ENCODE results near the gene SLC15A5.

SLC15A5 gene

DNA sequence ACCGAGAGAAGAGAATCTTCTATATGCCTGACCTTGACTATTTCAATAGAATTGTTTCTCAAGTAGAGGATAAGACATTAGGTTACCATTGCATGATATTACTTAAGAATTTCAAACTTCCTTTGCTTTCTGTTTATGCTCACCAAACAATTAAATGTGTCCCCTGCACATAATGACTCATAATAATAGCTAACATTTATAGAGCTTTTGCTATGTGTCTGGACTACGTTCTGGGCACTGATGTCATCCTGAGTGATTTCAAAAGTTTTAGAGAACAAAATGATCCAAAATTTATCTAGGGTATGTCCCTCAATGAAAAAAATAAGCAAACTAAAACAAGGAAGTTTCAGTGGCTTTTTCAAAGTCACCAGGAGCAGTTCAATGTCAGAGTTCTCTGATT is 38.8 kb downstream of the SLC15A5 start:
- TF ChIP-seq GATA2 (IDR thresholded peaks at IDR 0.05; ENCODE audit: low read depth, low read length): no peak
- TF ChIP-seq GATA3 (IDR thresholded peaks at IDR 0.05; ENCODE audit: low read depth, low read length): no peak

GRCh38 chr12:16229676-16230075 is 47.8 kb downstream of the SLC15A5 start:
- TF ChIP-seq GATA2 (IDR thresholded peaks at IDR 0.05; ENCODE audit: low read depth, low read length): no peak
- no peak for TF ChIP-seq GATA3 (IDR thresholded peaks at IDR 0.05; ENCODE audit: low read depth, low read length)

GRCh38 chr12:16228067-16228466 is 49.4 kb downstream of the SLC15A5 start:
- TF ChIP-seq GATA2 (IDR thresholded peaks at IDR 0.05; ENCODE audit: low read depth, low read length) (no peak), GATA3 (IDR thresholded peaks at IDR 0.05; ENCODE audit: low read depth, low read length) (no peak)

- TF ChIP-seq GATA2 (IDR thresholded peaks at IDR 0.05; ENCODE audit: low read depth, low read length) (no peak), GATA3 (IDR thresholded peaks at IDR 0.05; ENCODE audit: low read depth, low read length) (no peak)
Observed at GRCh38 chr12:16225692-16226091, 51.8 kb downstream of the SLC15A5 start.

- no peak for TF ChIP-seq GATA2 (IDR thresholded peaks at IDR 0.05; ENCODE audit: low read depth, low read length)
- no peak for TF ChIP-seq GATA3 (IDR thresholded peaks at IDR 0.05; ENCODE audit: low read depth, low read length)
Observed at GRCh38 chr12:16224196-16224595, 53.3 kb downstream of the SLC15A5 start.

DNA sequence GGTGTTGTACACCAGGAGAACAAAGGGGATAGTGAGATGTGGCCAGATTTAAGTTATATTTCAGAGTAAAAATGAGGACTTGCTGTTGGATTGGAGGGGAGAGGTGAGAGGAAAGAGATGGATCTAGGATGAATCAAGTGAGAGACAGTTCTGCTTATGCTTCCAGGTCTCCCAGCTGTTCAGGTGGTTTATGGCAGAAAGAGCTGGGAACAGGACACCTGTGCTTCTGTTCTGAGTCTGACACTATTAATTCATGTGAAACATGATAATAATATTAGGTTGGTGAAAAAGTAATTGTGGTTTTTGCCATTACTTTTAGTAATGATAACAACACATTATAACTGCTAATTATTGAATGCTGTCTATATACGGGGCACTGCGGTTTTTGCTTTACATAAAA is 55.7 kb downstream of the SLC15A5 start:
- TF ChIP-seq GATA2 (IDR thresholded peaks at IDR 0.05; ENCODE audit: low read depth, low read length) (no peak), GATA3 (IDR thresholded peaks at IDR 0.05; ENCODE audit: low read depth, low read length) (no peak)

- no peak for TF ChIP-seq GATA2 (IDR thresholded peaks at IDR 0.05; ENCODE audit: low read depth, low read length)
- no peak for TF ChIP-seq GATA3 (IDR thresholded peaks at IDR 0.05; ENCODE audit: low read depth, low read length)
Observed at GRCh38 chr12:16220120-16220519, 57.4 kb downstream of the SLC15A5 start.

- TF ChIP-seq GATA3 (IDR thresholded peaks at IDR 0.05; ENCODE audit: low read depth, low read length): no peak
- TF ChIP-seq GATA2 (IDR thresholded peaks at IDR 0.05; ENCODE audit: low read depth, low read length): no peak
Observed at GRCh38 chr12:16218934-16219751, 58.3 kb downstream of the SLC15A5 start.

DNA sequence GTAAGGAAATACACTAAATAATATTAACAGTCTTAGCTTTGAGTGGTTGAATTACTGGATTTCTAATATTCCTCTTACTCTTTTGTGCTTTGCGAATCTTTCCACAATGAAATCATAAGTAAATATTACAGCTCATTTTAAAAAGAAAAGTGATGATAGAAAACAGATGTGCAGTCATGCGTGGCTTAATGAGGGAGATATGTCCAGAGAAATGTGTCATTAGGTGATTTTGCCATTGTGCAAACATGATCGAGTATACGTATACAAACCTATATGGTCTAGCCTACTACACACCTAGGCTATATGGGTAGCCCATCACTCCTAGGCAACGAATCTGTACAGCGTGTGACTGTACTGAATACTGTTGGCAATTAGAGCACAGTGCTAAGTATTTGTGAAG is 59.3 kb downstream of the SLC15A5 start:
- no peak for TF ChIP-seq GATA2 (IDR thresholded peaks at IDR 0.05; ENCODE audit: low read depth, low read length)
- no peak for TF ChIP-seq GATA3 (IDR thresholded peaks at IDR 0.05; ENCODE audit: low read depth, low read length)

- no peak for TF ChIP-seq GATA3 (IDR thresholded peaks at IDR 0.05; ENCODE audit: low read depth, low read length)
- TF ChIP-seq GATA2 (IDR thresholded peaks at IDR 0.05; ENCODE audit: low read depth, low read length): no peak
Observed at GRCh38 chr12:16211731-16212130, 65.8 kb downstream of the SLC15A5 start.

DNA sequence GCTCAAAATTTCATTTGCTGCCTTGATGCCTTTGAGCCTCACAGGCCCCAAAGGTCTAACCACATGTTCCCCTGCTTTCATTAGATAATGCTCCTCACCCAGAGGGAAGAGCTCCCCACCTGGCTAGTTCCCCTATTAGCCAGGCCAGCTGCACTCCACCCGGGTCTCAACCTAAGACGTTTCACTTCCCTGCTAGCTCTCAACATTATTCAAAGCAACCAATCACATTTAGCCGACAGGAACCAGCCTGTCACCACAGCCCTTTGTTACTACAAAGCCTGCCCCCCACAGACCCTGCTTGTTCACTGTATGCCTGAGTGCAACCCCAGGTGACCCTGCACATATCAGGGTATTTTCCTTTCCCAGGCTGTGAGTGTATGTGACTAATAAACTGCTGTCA is 78.6 kb downstream of the SLC15A5 start:
- TF ChIP-seq GATA2 (IDR thresholded peaks at IDR 0.05; ENCODE audit: low read depth, low read length) (no peak), GATA3 (IDR thresholded peaks at IDR 0.05; ENCODE audit: low read depth, low read length) (no peak)

DNA sequence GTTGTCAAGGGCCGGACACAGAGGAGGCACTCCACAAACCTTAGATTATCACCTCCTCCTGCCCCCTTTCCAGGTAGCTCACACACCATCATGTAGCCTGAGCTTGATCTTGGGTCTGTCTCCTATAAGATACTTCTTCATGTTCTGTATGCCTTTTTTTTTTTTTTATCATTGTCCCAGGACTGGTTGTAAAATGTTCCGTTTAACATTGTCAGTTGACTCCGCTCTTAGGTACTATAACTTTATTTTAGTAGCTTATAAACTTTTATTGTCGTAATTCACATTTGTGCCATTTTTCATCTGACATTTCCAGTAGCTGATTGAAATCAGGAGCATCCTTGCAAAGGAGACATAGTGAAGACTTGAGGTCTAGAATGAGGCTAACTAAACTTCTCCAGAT is 79.9 kb downstream of the SLC15A5 start:
- no peak for TF ChIP-seq GATA3 (IDR thresholded peaks at IDR 0.05; ENCODE audit: low read depth, low read length)
- no peak for TF ChIP-seq GATA2 (IDR thresholded peaks at IDR 0.05; ENCODE audit: low read depth, low read length)

DNA sequence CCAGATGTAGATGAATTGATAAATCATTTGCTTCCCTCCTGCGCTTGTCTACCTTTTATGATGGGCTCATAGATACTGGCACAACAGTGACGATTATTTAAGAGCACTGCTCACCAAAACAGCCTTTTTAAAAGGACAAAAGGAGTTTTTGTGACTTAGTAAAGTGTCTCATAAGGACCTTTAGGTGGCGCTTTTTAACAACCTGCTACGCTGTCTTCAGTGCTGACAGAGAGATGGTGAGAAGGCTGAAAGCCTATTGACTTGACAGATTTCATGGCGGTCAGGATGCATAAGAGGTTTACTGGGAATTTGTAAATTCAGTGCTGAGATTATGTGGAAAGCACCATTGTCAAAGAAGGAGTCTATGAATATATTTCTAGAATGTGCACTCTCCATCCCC is 87.6 kb downstream of the SLC15A5 start:
- no peak for TF ChIP-seq GATA3 (IDR thresholded peaks at IDR 0.05; ENCODE audit: low read depth, low read length)

DNA sequence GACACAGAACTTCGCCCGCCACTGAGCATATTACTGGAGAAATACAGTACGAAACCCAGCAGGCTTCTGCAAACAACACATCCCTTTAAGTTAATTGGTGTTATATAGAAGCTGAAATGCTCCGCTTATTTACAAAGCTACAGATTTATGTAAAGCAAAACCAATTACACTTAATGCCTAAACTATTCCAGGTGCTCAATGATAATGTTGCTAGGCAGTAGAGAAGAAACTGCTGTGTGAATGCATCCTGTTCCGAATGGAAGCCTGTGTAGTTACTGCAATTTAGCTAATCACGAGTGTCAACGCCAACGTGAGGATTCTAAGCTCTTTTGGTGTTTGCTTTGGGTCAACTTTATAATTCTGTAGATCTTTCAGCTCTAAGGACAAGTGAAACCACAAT is 89.8 kb downstream of the SLC15A5 start:
- no peak for TF ChIP-seq GATA3 (IDR thresholded peaks at IDR 0.05; ENCODE audit: low read depth, low read length)
- TF ChIP-seq GATA2 (IDR thresholded peaks at IDR 0.05; ENCODE audit: low read depth, low read length): no peak

DNA sequence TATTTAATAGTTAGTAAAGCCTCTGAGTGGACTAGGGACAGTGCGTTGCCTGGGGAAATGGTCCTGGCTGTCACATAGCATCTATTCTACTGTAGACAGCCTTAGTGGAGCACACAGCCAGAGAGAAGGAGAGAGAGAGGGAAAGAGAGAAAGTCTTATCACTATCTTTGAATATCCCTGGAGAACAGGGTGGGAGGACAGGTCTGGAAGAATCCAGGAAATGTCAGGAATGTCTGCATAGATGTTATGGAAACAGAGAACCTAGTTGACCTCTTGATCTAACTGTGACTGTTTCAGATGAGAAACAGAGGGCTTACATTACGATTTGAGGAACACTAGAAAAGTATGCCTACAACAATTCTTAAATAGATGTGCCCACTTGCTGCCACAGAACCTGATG is 92.8 kb downstream of the SLC15A5 start:
- TF ChIP-seq GATA2 (IDR thresholded peaks at IDR 0.05; ENCODE audit: low read depth, low read length) (no peak), GATA3 (IDR thresholded peaks at IDR 0.05; ENCODE audit: low read depth, low read length) (no peak)

DNA sequence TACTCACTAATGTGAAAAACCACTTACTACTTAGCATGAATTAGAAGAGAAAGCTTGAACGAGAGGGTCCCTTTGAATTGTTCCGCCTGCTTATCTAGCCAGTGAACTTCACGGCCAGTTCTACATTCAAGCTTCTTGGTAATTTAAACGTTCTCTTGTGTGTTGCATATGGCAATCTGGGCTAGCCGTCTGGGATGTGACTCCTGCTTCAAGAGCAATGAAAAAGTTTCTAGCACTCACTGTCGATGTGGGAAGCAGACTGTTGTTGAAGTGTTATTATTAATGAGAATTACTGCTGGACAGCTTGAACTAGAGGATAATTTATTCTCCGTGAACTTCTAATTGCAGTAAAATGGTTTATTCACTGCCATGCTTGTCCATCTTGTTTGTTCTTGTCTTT is 93.9 kb downstream of the SLC15A5 start:
- TF ChIP-seq GATA2 (IDR thresholded peaks at IDR 0.05; ENCODE audit: low read depth, low read length): no peak
- TF ChIP-seq GATA3 (IDR thresholded peaks at IDR 0.05; ENCODE audit: low read depth, low read length): no peak

Data from SH-SY5Y (cell line).